ENCODE data around the gene HJURP. TPM values are rescaled to one million over a fixed set of nuclear protein-coding genes. Genes with fewer than 3 reads are reported as not detected.

The HJURP gene
- polyA plus RNA-seq, 2 of the 4 experiments (the other 2 are of a cell fraction), result 103 to 111 TPM

DNA sequence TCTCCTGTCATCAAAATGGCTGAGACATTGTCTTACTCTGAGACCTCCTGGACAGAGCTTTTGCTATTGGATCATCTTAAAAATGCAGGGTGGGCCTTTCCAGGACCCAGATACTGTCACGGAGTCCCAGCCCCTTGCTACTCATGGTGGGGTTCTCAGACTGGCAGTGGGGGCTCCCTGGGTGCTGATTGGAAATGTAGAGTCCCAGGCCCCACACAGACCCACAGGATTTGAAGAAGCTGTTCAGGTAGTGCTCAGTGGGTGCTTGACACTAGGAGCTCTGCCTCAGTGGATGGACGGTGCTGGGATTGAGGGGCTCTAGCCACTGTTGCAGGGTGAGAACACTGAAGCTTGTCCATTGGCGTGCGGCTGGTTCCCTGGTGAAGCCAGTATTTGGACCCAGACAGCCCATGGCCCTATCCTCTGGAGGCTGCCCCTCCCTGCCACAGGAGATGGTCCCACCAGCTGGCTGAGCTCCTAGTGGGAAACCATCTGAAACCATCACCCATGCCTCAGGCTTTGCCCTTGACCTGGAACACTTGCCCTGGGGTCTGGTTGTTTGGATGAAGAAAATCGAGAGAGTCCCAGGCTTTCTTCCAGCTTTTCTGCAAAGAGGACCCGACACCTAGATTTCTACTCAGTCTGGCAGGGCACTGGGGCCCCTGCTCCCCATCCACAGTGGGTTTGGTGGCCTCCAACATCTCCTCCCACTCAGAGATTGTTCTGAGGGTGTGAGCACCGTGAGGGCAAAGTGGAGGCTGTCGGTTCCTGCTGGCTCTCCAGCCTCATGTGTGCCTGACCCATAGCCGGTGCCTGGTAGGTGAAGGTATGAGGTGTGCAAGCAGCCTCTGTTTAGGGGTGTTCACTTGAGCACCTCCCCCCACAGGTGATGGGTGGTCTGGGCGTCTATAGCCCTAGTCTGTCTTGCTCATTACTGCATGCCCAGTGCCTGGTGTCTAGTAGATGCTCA, 46.1 kb downstream of the HJURP start (continued):
- TF ChIP-seq RAD21 (conservative IDR thresholded peaks at IDR 0.05 in 1 of 2, IDR thresholded peaks at IDR 0.05 in 1 of 2) (no peak), EP300 (IDR thresholded peaks at IDR 0.05) (no peak), EHMT2 (IDR thresholded peaks at IDR 0.05; ENCODE audit: low read depth) (no peak), ZC3H11A (IDR thresholded peaks at IDR 0.05) (no peak), JUNB (IDR thresholded peaks at IDR 0.05) (no peak), CHD4 (IDR thresholded peaks at IDR 0.05; ENCODE audit: borderline replicate concordance) (no peak), CHD2 (IDR thresholded peaks at IDR 0.05; ENCODE audit: low read length, partially characterized antibody) (no peak)
- TF ChIP-seq, protein P1, sequence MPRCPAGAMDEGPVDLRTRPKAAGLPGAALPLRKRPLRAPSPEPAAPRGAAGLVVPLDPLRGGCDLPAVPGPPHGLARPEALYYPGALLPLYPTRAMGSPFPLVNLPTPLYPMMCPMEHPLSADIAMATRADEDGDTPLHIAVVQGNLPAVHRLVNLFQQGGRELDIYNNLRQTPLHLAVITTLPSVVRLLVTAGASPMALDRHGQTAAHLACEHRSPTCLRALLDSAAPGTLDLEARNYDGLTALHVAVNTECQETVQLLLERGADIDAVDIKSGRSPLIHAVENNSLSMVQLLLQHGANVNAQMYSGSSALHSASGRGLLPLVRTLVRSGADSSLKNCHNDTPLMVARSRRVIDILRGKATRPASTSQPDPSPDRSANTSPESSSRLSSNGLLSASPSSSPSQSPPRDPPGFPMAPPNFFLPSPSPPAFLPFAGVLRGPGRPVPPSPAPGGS (IDR thresholded peaks at IDR 0.05), result no peak

DNA sequence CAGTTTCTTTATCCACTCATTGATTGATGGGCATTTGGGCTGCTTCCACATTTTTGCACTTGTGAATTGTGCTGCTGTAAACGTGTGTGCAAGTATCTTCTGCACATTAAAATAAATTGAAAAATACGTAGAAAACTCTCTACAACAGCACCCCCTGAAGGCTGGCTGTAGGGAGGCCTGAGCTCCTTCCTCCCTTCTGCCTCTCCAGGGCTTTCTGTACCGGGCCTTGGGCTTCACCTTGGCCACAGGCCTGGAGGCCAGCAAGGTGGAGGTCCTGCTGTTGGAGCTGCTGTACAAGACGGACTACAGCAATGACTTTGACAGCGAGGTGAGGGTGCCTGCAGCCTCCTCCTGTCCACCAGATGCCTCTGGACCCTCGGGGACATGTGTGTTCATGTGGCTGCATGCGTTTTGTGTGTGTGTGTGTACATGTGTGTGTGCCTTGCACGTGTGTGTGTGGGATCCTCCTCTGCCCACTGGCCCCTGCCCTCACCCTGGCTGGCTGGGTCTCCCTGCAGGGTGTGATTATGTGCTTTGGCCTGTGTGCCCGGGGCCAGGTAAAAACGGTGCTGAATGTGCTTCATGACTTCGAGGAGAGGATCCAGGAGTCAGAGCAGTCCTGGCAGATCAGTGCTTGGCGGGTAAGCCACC, 47.0 kb downstream of the HJURP start:
- TF ChIP-seq BHLHE40 (IDR thresholded peaks at IDR 0.05; ENCODE audit: low read depth, low read length), result no peak
- TF ChIP-seq RNF2 (IDR thresholded peaks at IDR 0.05; ENCODE audit: borderline replicate concordance, low read depth), result no peak
- 0 out of 5 replicates have a peak, but pooled peaks of 1 of the 2 experiments have one; percentile 4 for TF ChIP-seq RAD21 (conservative IDR thresholded peaks at IDR 0.05 in 1 of 2, IDR thresholded peaks at IDR 0.05 in 1 of 2)
- no peak for TF ChIP-seq FOSB (CRISPR knock-in tag; IDR thresholded peaks at IDR 0.05)
- no peak for TF ChIP-seq EHF (CRISPR knock-in tag; IDR thresholded peaks at IDR 0.05)
- TF ChIP-seq MYC (IDR thresholded peaks at IDR 0.05; ENCODE audit: borderline replicate concordance, low read length), result no peak
- TF ChIP-seq, protein P2, sequence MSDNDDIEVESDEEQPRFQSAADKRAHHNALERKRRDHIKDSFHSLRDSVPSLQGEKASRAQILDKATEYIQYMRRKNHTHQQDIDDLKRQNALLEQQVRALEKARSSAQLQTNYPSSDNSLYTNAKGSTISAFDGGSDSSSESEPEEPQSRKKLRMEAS (IDR thresholded peaks at IDR 0.05), result no peak
- FAIRE-seq (no peak), DNase-seq (ENCODE audit: low read depth in 1 of 2, low spot score in 1 of 2) (no peak), ATAC-seq (no peak)
- H3K4me1 ChIP-seq, result peaks cover 1% of the 10 kb centered on the region; the same call in 2 of the 3 replicates
- H3K4me3 ChIP-seq, result no peak overlapping the region
- POLR2A ChIA-PET, result no interaction called here
- no peak overlapping the region for H3K4me2 ChIP-seq
- CTCF ChIA-PET, result no interaction called here
- 84% methylated on average over 9 of the region's 12 CpGs for WGBS (ENCODE audit: missing lambda C conversion rate)
- H3K9me3 ChIP-seq, result no peaks in the 10 kb centered on the region
- H3K27ac ChIP-seq, result peak overlapping the region in 1 of 2 experiments; percentile 56; a peak in 2 of 6 replicates

DNA sequence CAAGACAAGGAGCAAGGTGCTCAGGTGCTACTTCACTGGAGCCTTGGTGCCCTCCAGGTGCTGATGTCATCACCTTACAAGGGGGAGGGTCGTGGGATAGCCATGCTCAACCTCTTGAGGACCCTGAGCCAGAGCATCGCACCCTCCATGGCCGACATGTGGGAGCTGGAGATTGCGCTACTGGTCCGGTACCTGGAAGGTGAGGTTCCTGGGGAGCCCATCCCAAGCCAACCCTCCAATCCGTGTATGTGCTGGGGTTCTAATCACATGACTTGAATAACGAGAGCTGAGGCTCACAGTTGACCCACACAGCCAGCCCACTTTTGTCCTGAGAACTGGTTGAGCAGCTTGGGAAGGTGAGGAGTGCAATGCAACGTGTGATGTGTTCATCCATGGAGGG, 50.3 kb downstream of the HJURP start:
- TF ChIP-seq, protein P3, sequence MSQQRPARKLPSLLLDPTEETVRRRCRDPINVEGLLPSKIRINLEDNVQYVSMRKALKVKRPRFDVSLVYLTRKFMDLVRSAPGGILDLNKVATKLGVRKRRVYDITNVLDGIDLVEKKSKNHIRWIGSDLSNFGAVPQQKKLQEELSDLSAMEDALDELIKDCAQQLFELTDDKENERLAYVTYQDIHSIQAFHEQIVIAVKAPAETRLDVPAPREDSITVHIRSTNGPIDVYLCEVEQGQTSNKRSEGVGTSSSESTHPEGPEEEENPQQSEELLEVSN (IDR thresholded peaks at IDR 0.05; ENCODE audit: borderline replicate concordance, low read depth), result no peak
- TF ChIP-seq TFCP2L1 (CRISPR knock-in tag; IDR thresholded peaks at IDR 0.05) (no peak), HEYL (CRISPR knock-in tag; IDR thresholded peaks at IDR 0.05) (no peak), BHLHE40 (IDR thresholded peaks at IDR 0.05; ENCODE audit: low read depth, low read length) (no peak), MYC (IDR thresholded peaks at IDR 0.05; ENCODE audit: borderline replicate concordance, low read length) (no peak), CBX8 (IDR thresholded peaks at IDR 0.05) (no peak), JUN (IDR thresholded peaks at IDR 0.05) (no peak), RCOR1 (IDR thresholded peaks at IDR 0.05; ENCODE audit: low read depth, low read length) (no peak), RARB (CRISPR knock-in tag; IDR thresholded peaks at IDR 0.05) (no peak)
- TF ChIP-seq, protein P4, sequence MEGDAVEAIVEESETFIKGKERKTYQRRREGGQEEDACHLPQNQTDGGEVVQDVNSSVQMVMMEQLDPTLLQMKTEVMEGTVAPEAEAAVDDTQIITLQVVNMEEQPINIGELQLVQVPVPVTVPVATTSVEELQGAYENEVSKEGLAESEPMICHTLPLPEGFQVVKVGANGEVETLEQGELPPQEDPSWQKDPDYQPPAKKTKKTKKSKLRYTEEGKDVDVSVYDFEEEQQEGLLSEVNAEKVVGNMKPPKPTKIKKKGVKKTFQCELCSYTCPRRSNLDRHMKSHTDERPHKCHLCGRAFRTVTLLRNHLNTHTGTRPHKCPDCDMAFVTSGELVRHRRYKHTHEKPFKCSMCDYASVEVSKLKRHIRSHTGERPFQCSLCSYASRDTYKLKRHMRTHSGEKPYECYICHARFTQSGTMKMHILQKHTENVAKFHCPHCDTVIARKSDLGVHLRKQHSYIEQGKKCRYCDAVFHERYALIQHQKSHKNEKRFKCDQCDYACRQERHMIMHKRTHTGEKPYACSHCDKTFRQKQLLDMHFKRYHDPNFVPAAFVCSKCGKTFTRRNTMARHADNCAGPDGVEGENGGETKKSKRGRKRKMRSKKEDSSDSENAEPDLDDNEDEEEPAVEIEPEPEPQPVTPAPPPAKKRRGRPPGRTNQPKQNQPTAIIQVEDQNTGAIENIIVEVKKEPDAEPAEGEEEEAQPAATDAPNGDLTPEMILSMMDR (IDR thresholded peaks at IDR 0.05), result no peak
- TF ChIP-seq, protein P5, sequence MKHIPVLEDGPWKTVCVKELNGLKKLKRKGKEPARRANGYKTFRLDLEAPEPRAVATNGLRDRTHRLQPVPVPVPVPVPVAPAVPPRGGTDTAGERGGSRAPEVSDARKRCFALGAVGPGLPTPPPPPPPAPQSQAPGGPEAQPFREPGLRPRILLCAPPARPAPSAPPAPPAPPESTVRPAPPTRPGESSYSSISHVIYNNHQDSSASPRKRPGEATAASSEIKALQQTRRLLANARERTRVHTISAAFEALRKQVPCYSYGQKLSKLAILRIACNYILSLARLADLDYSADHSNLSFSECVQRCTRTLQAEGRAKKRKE (CRISPR knock-in tag; IDR thresholded peaks at IDR 0.05; ENCODE audit: low read depth), result no peak
- TF ChIP-seq, protein P6, sequence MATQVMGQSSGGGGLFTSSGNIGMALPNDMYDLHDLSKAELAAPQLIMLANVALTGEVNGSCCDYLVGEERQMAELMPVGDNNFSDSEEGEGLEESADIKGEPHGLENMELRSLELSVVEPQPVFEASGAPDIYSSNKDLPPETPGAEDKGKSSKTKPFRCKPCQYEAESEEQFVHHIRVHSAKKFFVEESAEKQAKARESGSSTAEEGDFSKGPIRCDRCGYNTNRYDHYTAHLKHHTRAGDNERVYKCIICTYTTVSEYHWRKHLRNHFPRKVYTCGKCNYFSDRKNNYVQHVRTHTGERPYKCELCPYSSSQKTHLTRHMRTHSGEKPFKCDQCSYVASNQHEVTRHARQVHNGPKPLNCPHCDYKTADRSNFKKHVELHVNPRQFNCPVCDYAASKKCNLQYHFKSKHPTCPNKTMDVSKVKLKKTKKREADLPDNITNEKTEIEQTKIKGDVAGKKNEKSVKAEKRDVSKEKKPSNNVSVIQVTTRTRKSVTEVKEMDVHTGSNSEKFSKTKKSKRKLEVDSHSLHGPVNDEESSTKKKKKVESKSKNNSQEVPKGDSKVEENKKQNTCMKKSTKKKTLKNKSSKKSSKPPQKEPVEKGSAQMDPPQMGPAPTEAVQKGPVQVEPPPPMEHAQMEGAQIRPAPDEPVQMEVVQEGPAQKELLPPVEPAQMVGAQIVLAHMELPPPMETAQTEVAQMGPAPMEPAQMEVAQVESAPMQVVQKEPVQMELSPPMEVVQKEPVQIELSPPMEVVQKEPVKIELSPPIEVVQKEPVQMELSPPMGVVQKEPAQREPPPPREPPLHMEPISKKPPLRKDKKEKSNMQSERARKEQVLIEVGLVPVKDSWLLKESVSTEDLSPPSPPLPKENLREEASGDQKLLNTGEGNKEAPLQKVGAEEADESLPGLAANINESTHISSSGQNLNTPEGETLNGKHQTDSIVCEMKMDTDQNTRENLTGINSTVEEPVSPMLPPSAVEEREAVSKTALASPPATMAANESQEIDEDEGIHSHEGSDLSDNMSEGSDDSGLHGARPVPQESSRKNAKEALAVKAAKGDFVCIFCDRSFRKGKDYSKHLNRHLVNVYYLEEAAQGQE (IDR thresholded peaks at IDR 0.05), result no peak
- Histone ChIP-seq H3K4me3 (no peak overlapping the region), H3K4me2 (no peak overlapping the region), H3K27ac (peak overlapping the region in 1 of 2 experiments; percentile 57; a peak in 1 of 6 replicates), H3K9me3 (no peaks in the 10 kb centered on the region), H3K4me1 (peaks cover 8% of the 10 kb centered on the region)
- DNase-seq (ENCODE audit: low read depth in 1 of 2, low spot score in 1 of 2), result no peak
- no peak for FAIRE-seq
- no peak for ATAC-seq
- ChIA-PET POLR2A (no interaction called here), CTCF (interaction anchor here (1.3 kb wide), 1 partner anchor 9 kb away, joined by 4 read pairs; no protein-coding TSS in a partner anchor)
- 69% methylated on average over 8 of the region's 8 CpGs for WGBS (ENCODE audit: missing lambda C conversion rate)
